Sigmoid colon (tissue), 4 donors: ENCODE data around the gene MAMDC2.

Experiments
- CTCF ChIP-seq, 4 experiments: fragments of 450-650 bp in 3 of 4; fragments of 200-600 bp in 1 of 4; IDR thresholded peaks; one replicate each; pipeline ENCODE4 v1.5.1; 2016 to 2019; ENCODE audit warnings: antibody characterized with exemption in 4 of 4, mild to moderate bottlenecking in 3 of 4, moderate library complexity in 2 of 4
- EP300 ChIP-seq, 4 donors: sonication (generic); formaldehyde crosslinking; IDR thresholded peaks; one replicate each; pipeline ENCODE4 v1.6.1; 2017; ENCODE audit warnings: antibody characterized with exemption in 4 of 4
- POLR2AphosphoS5 ChIP-seq, 4 donors: sonication (generic); formaldehyde crosslinking; IDR thresholded peaks; one replicate each; pipeline ENCODE4 v1.6.1; 2017; ENCODE audit warnings: antibody characterized with exemption in 4 of 4

GRCh38 chr9:70108181-70108580 is 64.5 kb downstream of the MAMDC2 start:
- no peak for TF ChIP-seq POLR2AphosphoS5 (IDR thresholded peaks at IDR 0.05)
- TF ChIP-seq EP300 (IDR thresholded peaks at IDR 0.05) = no peak
- TF ChIP-seq CTCF (IDR thresholded peaks at IDR 0.05) = no peak
